Hepatocyte (in vitro differentiated cells): ENCODE results near the gene TTLL7.

Experiments used
- EZH2 ChIP-seq: fragments of 200-600 bp; sonication (generic); IDR thresholded peaks from 2 replicates; pipeline ENCODE4 v1.6.1; 2016; ENCODE audit warnings: antibody characterized with exemption, mild to moderate bottlenecking, borderline replicate concordance
- TF ChIP-seq, protein P1 (sequence below): fragments of 200-600 bp; sonication (generic); IDR thresholded peaks from 2 replicates; pipeline ENCODE4 v1.5.1; 2016; ENCODE audit warnings: antibody characterized with exemption, mild to moderate bottlenecking; ENCODE audit not compliant: poor library complexity

DNA sequence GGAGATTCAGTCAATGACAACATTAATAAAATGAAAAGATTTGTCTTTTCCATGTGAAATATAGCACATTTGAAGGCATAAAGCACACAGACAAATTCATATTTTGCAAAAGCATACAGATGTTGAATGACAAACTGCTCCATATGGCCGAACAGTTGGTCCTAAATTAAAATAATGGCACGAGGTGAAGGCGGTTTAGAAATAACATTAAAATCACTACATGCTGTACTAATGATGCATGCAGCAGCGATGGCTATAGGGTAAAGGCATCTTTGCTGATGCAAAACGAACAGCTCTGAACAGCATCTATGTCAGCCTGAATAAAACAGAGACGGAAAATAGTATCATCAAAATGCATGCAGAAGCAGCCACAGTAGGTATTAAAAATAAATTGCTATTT lies 102.6 kb downstream of the TTLL7 start:
- TF ChIP-seq, protein P1, sequence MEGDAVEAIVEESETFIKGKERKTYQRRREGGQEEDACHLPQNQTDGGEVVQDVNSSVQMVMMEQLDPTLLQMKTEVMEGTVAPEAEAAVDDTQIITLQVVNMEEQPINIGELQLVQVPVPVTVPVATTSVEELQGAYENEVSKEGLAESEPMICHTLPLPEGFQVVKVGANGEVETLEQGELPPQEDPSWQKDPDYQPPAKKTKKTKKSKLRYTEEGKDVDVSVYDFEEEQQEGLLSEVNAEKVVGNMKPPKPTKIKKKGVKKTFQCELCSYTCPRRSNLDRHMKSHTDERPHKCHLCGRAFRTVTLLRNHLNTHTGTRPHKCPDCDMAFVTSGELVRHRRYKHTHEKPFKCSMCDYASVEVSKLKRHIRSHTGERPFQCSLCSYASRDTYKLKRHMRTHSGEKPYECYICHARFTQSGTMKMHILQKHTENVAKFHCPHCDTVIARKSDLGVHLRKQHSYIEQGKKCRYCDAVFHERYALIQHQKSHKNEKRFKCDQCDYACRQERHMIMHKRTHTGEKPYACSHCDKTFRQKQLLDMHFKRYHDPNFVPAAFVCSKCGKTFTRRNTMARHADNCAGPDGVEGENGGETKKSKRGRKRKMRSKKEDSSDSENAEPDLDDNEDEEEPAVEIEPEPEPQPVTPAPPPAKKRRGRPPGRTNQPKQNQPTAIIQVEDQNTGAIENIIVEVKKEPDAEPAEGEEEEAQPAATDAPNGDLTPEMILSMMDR: no peak
- no peak for TF ChIP-seq EZH2
